Natural killer cell treated with Interleukin-12 subunit alpha and Interleukin-12 subunit beta and Interleukin-15 and Interleukin-18, amount 100 ng/mL, for 72 hours (primary cell): Measurements from ENCODE around the gene CCDC9B. TPM values are rescaled to one million over a fixed set of nuclear protein-coding genes. Genes with fewer than 3 reads are reported as not detected.

Experiments
- ATAC-seq, 2 donors: fragments of 150-1000 bp; cut with Tn5 transposase in 1 of 2; sonication (Bioruptor Pico), chemical (Tn5 transposase) in 1 of 2; 2 replicates each; pipeline ENCODE4 v1.10.0; 2021
- DNase-seq: peaks from one replicate; pipeline ENCODE4 v3.0.0; 2022; ENCODE audit warnings: low spot score
- H3K27ac Mint-ChIP-seq, 2 donors: 1 replicate in 1 of 2; 2 replicates in 1 of 2; pipeline ENCODE4 v1.8.0; 2022; ENCODE audit warnings: mixed read lengths in 2 of 2, mild to moderate bottlenecking in 1 of 2, moderate library complexity in 1 of 2
- H3K27me3 Mint-ChIP-seq, 2 donors: 1 replicate in 1 of 2; 2 replicates in 1 of 2; pipeline ENCODE4 v1.8.0; 2022; ENCODE audit warnings: mixed read lengths in 2 of 2
- H3K36me3 Mint-ChIP-seq: one replicate; pipeline ENCODE4 v1.8.0; 2022; ENCODE audit warnings: mixed read lengths
- H3K4me1 Mint-ChIP-seq, 2 donors: 1 replicate in 1 of 2; 2 replicates in 1 of 2; pipeline ENCODE4 v1.8.0; 2022; ENCODE audit warnings: low read depth in 2 of 2, mixed read lengths in 2 of 2, mild to moderate bottlenecking in 1 of 2
- H3K4me3 Mint-ChIP-seq: one replicate; pipeline ENCODE4 v1.8.0; 2022; ENCODE audit warnings: mixed read lengths
- H3K9me3 Mint-ChIP-seq: 2 replicates; pipeline ENCODE4 v1.8.0; 2022; ENCODE audit warnings: mixed read lengths
- total RNA-seq, 2 donors: library from RNA; stranded (reverse); gene quantifications; one replicate each; pipeline ENCODE4 v1.2.3, GENCODE V29; 2022

The CCDC9B gene
- total RNA-seq, 2 donors from 2014 or later = 0.29 to 0.47 TPM

DNA sequence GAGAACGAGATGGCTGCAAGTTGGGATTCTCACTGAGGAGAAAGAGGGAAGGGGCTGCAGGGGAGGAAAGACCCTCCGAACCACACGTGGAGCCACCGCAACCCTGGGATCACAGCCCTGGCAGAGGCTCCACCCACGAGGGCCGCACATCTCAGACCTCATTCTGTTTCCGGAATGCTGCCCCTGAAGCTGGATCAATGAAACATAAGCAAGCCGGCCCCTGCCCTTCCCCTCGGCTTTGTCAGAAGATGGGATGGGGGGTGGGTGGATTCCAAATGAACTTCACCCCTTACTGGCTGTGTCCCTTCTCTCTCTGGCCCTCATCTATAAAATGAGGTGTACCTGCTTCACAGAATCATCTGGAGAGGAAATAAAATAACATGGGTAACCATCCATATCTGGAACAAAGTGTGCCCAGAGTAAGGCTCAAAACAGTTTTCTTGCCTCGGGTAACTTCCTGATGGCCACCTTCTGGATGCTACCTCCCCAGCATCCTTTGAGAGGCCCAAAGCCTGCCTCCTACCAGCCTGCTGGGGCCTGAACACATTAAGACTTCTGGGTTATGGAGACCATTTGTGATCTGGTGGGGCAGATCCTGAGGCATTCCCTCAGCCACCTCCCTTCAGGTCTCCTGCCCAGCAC is 4.6 kb upstream of the CCDC9B start:
- no peak for DNase-seq
- H3K27me3 Mint-ChIP-seq = no peaks in the 10 kb centered on the region
- no peak overlapping the region for H3K4me3 Mint-ChIP-seq
- H3K36me3 Mint-ChIP-seq = no peaks in the 10 kb centered on the region
- no peak overlapping the region for H3K27ac Mint-ChIP-seq
- no peak for ATAC-seq
- H3K4me1 Mint-ChIP-seq = no peaks in the 10 kb centered on the region
- no peaks in the 10 kb centered on the region for H3K9me3 Mint-ChIP-seq

DNA sequence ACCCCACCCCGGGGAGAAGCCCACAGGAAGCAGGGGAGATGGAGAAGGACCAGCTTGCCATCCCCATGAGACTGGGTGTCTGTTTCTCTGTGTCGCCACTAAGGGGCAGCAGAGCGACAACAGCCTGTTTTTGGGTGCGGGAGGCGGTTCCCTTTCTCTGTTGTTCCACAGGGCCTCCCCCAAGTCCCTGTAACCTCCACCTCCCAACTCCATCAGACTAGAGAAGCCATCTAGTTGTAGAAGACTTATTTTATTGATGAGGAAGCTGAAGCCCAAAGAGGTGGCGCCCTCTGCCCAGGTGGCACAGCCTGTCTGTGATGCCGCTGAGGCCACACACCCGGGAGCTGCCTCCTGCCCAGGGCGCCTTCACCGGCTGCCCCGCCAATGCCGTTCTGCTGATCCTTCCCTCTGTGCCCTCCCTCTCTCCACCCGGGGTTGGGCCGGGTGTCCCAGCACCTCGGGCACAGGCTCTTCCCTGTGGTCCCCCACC is 3.9 kb upstream of the CCDC9B start:
- Mint-ChIP-seq H3K4me3 (no peak overlapping the region), H3K27ac (no peak overlapping the region), H3K36me3 (no peaks in the 10 kb centered on the region), H3K27me3 (no peaks in the 10 kb centered on the region), H3K4me1 (no peaks in the 10 kb centered on the region), H3K9me3 (no peaks in the 10 kb centered on the region)
- DNase-seq (no peak), ATAC-seq (peak; percentile 57 to 73)

DNA sequence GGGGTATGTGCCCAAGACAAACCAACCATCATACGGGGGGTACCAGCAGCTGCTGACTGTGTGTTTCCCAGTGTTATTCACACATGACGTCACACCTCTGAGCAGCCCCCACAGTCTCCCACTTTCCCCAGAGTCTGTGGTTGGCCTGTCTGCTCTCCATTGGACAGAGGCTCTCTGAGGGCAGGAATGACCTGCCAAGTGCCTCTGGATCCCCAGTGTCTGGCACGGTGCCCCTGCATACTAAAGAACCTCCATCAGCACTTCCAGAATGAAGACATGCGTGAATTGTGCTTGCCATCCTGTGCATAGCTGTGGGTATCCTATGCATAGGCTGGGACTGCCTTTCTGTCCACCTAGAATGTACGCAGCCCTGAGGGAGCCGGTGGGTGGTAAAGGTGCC is 3.5 kb upstream of the CCDC9B start:
- H3K4me1 Mint-ChIP-seq = no peaks in the 10 kb centered on the region
- no peak overlapping the region for H3K4me3 Mint-ChIP-seq
- H3K9me3 Mint-ChIP-seq = no peaks in the 10 kb centered on the region
- H3K36me3 Mint-ChIP-seq = no peaks in the 10 kb centered on the region
- ATAC-seq (no peak), DNase-seq (no peak)
- no peak overlapping the region for H3K27ac Mint-ChIP-seq
- no peaks in the 10 kb centered on the region for H3K27me3 Mint-ChIP-seq

DNA sequence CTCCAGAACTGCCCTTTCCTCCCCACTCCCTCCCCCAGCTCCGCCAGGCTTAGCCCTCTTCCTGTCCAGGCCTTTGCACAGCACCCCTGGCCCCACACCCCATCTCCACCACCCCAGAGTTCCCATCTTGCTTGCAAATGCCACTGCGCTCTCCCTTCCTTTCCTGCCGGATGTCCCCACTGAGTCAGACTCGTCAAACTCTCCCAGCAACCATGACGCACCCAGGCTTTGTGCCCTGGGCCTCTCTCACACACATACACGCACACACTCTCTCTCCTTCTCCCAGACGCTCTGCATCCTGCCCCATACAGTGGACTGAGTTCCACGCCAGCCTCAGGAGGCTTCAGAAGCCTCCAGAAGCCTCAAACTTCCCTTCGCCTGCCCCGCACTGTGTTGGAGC is 2.8 kb upstream of the CCDC9B start:
- Mint-ChIP-seq H3K27me3 (no peaks in the 10 kb centered on the region), H3K36me3 (no peaks in the 10 kb centered on the region), H3K4me1 (no peaks in the 10 kb centered on the region), H3K4me3 (no peak overlapping the region), H3K9me3 (no peaks in the 10 kb centered on the region), H3K27ac (no peak overlapping the region)
- ATAC-seq (no peak), DNase-seq (no peak)

DNA sequence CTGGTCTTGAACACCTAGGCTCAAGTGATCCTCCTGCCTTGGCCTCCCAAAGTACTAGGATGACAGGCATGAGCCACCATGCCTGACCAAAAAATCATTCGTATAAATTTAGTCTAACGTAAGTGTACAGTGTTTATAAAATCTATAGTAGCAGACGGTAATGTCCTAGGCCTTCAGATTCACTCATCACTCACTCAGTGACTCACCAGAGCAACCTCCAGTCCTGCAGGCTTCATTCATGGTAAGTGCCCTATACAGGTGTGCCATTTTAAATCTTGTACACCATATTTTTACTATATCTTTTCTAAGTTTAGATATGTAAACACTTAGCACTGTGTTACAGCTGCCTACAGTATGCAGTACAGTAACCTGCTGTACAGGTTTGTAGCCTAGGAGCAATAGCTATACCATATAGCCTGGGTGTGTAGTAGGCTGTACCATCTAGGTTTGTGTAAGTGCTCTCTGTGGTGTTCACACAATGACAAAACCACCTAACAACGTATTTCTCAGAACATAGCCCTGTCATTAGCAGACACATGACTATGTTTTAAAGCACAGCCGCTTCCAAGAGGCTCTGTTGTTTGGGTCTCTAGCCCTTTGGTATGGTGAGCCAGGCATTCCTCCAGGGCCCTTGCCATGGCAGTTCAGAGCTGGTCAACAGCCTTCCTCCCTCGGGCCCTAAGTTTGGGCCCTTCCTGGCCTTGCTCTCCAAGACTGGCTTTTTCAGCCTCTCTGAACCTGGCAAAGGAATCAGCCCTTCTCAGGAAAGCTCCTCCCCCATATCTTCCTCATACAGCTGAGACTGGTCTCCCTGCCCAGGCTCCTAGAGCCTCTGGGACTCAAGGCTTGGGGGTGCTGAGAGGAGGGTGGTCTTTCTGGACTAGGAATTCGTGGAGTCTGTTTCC is 1.9 kb upstream of the CCDC9B start:
- Mint-ChIP-seq H3K27me3 (no peaks in the 10 kb centered on the region), H3K4me1 (peaks cover 0 to 4% of the 10 kb centered on the region in 2 donors), H3K4me3 (no peak overlapping the region), H3K9me3 (no peaks in the 10 kb centered on the region), H3K27ac (no peak overlapping the region), H3K36me3 (no peaks in the 10 kb centered on the region)
- ATAC-seq (no peak), DNase-seq (no peak)

DNA sequence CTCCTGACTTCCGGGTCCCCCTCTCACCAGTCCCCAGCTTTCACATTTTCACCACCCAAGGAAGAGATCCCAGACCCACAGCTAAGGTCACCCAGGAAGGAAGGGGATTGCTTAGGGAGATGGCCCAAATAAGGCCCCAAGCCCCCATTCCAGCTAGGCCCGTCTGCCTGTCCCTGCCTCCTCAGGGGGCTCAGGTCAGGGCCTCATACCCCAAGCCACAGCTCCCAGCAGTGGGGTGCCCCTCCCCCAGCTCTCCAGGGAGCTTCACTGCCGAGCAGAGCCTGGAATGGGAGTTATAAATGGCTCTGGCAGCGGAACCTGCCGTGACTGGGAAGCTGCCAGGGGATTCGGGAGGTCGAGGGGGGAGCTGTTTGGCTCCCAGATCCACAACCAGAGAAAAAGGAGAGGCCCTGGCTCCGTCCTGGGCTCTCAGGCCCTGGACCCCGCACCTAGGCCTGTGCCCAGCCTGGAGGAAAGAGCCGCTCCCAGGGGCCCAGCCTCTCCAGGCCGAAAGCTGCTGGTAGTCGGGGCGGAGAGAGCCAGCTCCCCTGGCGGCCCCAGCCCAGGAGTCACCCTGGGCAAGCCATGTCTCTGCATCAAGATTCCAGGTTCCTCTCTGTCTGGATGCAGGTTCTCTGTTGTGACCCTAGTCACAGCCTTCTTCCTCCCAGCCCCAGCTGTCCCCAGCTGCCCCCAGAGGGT is 550 bp downstream of the CCDC9B start:
- H3K27me3 Mint-ChIP-seq = peaks cover 0 to 2% of the 10 kb centered on the region in 2 donors
- DNase-seq (no peak), ATAC-seq (no peak)
- no peak overlapping the region for H3K4me3 Mint-ChIP-seq
- H3K27ac Mint-ChIP-seq = no peak overlapping the region
- peaks cover 3 to 9% of the 10 kb centered on the region in 2 donors for H3K4me1 Mint-ChIP-seq
- H3K36me3 Mint-ChIP-seq = no peaks in the 10 kb centered on the region
- no peaks in the 10 kb centered on the region for H3K9me3 Mint-ChIP-seq

DNA sequence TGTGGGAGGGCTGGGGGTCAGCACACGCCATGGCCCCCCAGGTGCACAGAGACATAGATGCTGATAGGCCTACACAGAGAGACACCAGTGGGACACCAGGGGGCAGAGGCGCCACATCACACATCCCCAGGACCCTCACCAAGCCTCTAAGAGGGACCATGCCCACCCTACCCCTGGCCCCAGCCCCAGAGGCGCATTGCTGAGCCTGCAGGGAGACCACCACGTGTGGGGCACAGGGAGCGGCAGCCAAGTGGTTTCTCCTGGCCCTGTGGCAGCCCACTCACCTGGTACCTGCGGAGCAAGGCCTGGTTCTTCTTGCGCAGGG is 1.2 kb downstream of the CCDC9B start:
- peaks cover 3 to 9% of the 10 kb centered on the region in 2 donors for H3K4me1 Mint-ChIP-seq
- ATAC-seq (no peak), DNase-seq (no peak)
- no peak overlapping the region for H3K4me3 Mint-ChIP-seq
- H3K27me3 Mint-ChIP-seq = peaks cover 0 to 2% of the 10 kb centered on the region in 2 donors
- H3K9me3 Mint-ChIP-seq = no peaks in the 10 kb centered on the region
- no peak overlapping the region for H3K27ac Mint-ChIP-seq
- H3K36me3 Mint-ChIP-seq = no peaks in the 10 kb centered on the region

DNA sequence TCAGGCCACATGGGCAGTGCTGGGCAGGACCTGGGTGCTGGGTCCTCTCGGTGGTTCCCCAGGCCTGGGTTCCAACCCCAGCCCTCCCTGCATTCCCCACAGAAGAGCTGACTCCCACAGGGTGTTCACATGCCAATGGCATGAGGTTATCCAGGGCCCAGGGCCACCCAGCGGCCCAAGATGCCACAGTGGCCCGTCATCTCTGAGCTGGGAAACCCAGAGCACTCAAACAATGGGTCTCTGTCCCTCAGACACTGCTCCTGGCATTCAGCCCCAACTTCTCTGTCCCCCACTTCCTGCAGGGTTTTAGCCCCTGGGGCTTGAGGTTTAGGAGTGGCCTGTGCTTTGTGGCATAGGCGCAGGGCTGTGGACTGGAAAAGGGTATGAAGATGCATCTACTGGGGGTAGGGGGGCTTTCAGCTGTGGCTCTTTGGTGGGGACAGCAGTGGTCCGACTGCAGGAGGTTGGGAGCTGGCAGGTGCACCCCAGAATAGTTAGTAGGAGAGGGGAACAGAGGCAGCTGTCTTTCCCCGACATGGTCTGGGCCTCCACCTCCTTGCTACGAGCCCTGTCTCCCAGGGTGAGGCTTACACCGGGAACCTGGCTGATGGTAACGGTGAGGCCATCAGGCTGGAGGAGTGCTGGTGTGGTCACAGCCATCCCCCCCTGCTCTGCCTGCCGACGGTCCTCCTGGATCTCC is 1.7 kb downstream of the CCDC9B start:
- no peaks in the 10 kb centered on the region for H3K9me3 Mint-ChIP-seq
- peaks cover 5 to 12% of the 10 kb centered on the region in 2 donors for H3K4me1 Mint-ChIP-seq
- H3K27ac Mint-ChIP-seq = no peak overlapping the region
- DNase-seq = no peak
- H3K36me3 Mint-ChIP-seq = no peaks in the 10 kb centered on the region
- H3K4me3 Mint-ChIP-seq = no peak overlapping the region
- H3K27me3 Mint-ChIP-seq = peaks cover 0 to 2% of the 10 kb centered on the region in 2 donors
- no peak for ATAC-seq

DNA sequence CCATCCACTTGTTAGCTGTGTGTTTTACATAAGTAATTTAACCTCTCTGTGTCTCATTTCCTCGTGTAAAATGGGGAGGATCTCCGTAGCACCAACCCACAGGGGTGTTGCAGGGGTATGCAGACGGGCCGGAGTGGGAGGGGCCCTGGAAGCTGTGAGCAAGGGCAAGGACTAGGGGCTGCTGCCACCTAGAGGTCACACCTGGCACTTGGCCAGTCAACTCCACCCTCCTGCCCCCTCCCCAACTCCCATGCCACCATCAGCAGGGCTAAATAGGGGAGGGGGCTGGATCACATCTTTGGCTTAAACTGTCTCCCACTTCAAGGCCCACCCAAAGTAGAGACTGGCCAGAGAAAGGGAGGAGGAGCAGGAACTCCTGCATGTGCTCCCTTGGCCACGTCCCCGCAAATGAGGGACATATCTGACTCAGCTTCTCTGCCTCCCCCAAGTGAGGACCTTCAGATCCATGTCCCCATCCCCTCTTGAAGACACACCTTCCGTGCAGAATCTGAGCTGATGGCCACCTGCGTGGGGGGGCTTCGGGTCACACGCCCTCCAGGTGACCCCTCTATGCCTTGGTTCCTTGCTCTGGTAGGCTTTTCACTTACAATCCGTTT is 2.6 kb downstream of the CCDC9B start:
- no peak overlapping the region for H3K4me3 Mint-ChIP-seq
- peaks cover 0 to 2% of the 10 kb centered on the region in 2 donors for H3K27me3 Mint-ChIP-seq
- peak; percentile 83 to 88 for ATAC-seq

DNA sequence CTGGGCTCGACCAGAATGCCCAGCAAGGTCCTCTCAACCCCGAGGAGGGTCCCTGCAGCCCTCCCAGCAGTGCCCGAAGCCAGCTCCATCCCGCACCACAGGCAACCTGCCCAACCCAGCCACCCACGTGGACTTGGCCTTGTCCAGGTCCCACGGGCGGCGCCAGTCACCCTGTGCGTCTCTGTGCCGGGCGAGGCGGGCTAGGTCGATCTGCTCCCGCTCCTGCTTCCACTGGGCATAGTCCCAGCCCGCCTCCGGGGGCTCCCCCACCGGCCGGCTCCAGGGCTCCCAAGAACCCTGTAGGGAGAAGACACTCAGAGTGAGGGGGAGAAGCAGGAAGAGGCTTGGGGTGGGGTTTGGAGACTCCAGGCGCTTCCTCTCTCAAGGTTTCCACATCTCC is 3.1 kb downstream of the CCDC9B start:
- Mint-ChIP-seq H3K9me3 (no peaks in the 10 kb centered on the region), H3K36me3 (no peaks in the 10 kb centered on the region), H3K27ac (no peak overlapping the region), H3K4me3 (no peak overlapping the region), H3K4me1 (peaks cover 11 to 14% of the 10 kb centered on the region in 2 donors), H3K27me3 (peaks cover 0 to 2% of the 10 kb centered on the region in 2 donors)
- DNase-seq (no peak), ATAC-seq (no peak)

More for the DNA sequence above, 2.6 kb downstream of the CCDC9B start:
- H3K27ac Mint-ChIP-seq = no peak overlapping the region
- peaks cover 11 to 14% of the 10 kb centered on the region in 2 donors for H3K4me1 Mint-ChIP-seq
- DNase-seq = peak; percentile 82
- no peaks in the 10 kb centered on the region for H3K36me3 Mint-ChIP-seq
- H3K9me3 Mint-ChIP-seq = no peaks in the 10 kb centered on the region

DNA sequence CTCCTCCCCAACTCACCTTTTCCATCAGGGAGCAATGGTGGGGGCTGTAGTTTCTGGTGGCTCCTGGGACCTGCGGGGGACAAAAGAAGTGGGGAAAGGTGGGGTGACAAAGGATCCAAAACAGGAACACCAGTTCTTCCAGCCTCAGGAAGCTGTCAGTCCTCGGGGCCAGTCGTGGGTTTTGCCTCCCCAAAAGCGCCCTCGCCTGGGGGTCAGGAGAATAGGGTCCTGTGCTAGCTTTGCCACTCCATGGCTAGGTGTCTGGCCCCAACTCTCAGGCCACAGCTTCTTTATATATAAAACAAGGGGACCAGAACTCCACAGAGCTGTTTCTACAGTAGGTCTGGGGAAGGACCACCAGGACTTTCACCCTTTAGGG is 4.0 kb downstream of the CCDC9B start:
- H3K4me1 Mint-ChIP-seq = peaks cover 14% of the 10 kb centered on the region in 2 donors
- no peak for DNase-seq
- no peak overlapping the region for H3K4me3 Mint-ChIP-seq
- ATAC-seq = no peak
- peaks cover 0 to 2% of the 10 kb centered on the region in 2 donors for H3K27me3 Mint-ChIP-seq
- H3K27ac Mint-ChIP-seq = no peak overlapping the region
- no peaks in the 10 kb centered on the region for H3K36me3 Mint-ChIP-seq
- H3K9me3 Mint-ChIP-seq = no peaks in the 10 kb centered on the region

DNA sequence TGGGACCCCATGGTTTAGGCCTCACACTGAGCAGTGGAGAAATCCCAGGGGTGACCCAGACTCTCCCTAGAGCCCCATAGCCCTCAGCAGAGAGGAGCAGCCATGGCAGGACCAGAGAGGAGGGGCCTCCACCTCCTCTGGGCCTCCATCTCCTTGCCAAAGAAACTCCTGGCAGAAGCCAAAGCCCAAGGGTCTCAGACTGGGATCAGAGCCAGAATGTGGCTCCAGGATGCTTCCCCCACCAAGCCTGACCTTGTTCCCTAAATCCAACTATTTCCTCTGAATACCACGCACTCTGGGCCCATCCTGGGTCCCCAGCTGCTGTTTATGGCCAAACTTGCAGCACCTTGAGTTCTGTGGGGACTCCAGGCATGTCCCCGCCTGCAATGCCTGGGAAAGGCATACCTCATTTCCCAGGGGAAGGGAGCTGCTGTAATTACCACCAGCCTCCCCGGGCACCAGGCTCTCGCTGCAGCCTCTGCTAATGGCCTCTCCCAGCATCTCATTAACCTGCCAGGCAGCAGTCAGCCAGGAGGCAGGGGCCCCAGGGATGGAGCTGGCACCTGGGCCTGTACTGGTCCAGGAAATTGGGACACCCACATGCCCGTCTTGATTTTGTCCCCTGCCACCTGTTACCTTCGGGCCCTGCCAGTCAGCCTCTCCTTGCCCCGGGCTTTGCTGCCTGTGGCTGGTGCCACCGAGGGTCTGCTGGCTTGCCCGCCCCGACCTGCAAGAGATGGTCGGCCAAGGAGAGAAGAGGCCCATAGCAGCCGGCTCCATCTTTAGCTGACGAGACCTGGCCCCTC is 4.6 kb downstream of the CCDC9B start:
- Mint-ChIP-seq H3K27ac (no peak overlapping the region), H3K9me3 (no peaks in the 10 kb centered on the region), H3K4me3 (no peak overlapping the region), H3K4me1 (peaks cover 14% of the 10 kb centered on the region in 2 donors), H3K27me3 (peaks cover 0 to 2% of the 10 kb centered on the region in 2 donors), H3K36me3 (no peaks in the 10 kb centered on the region)
- DNase-seq (no peak), ATAC-seq (no peak)
